GM12892 (cell line): ENCODE data around the gene IL36RN.

Experiments used
- POLR2A ChIP-seq: IDR thresholded peaks from 2 replicates; pipeline ENCODE4 v1.6.1; 2011; ENCODE audit warnings: low read depth, low read length, control low read depth
- POLR2AphosphoS5 ChIP-seq: IDR thresholded peaks from 2 replicates; pipeline ENCODE4 v1.6.1; 2011; ENCODE audit warnings: low read depth, low read length, control low read depth
- TAF1 ChIP-seq: IDR thresholded peaks from 2 replicates; pipeline ENCODE4 v1.6.1; 2011; ENCODE audit warnings: low read depth, mild to moderate bottlenecking, control low read depth, low read length, borderline replicate concordance

DNA sequence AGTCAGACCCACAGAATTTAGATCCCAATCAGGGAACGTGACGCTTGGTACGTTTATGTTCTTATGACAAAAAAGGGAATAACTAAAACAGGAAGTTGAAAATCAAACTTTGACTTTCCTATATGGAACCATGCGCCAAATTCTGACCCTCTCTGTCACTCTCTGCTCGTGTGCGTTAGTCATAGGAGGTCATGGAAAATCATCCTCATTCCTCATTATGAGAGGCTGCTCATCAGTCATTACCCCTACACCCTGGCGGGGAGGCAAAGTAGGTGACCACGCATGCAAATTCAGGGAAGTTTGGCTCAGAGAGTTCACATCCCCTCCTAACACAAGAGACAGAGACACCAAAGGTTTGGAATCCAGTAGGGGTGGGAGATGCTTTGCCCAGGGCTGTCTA lies 24.3 kb downstream of the IL36RN start:
- TF ChIP-seq POLR2AphosphoS5 (no peak), TAF1 (no peak), POLR2A (no peak)
